IgD-negative memory B cell (primary cell): ENCODE measurements around the gene CIAO1. TPM values are rescaled to one million over a fixed set of nuclear protein-coding genes. Genes with fewer than 3 reads are reported as not detected.
A peak's percentile ranks its signal among the peaks of the same experiment; 100 is the strongest.
"Not testable (repeated sequence)": the region's sequence is repeated elsewhere in the genome, so short reads cannot be mapped to it uniquely, and the experiment has no call there.

Experiments
- H3K27ac Mint-ChIP-seq, 3 donors: one replicate each; pipeline ENCODE4 v1.8.0; 2020 to 2022; ENCODE audit warnings: mild to moderate bottlenecking in 3 of 3, mixed read lengths in 3 of 3, moderate library complexity in 1 of 3
- H3K27me3 Mint-ChIP-seq: one replicate; pipeline ENCODE4 v1.8.0; 2021; ENCODE audit warnings: mixed read lengths
- H3K36me3 Mint-ChIP-seq: one replicate; pipeline ENCODE4 v1.8.0; 2020; ENCODE audit warnings: mild to moderate bottlenecking, mixed read lengths
- H3K4me1 Mint-ChIP-seq, 3 donors: one replicate each; pipeline ENCODE4 v1.8.0; 2020 to 2022; ENCODE audit warnings: mixed read lengths in 3 of 3, mild to moderate bottlenecking in 1 of 3
- H3K4me3 Mint-ChIP-seq, 4 donors: one replicate each; pipeline ENCODE4 v1.8.0; 2020 to 2022; ENCODE audit warnings: mild to moderate bottlenecking in 4 of 4, mixed read lengths in 4 of 4, moderate library complexity in 3 of 4
- H3K9me3 Mint-ChIP-seq, 3 donors: one replicate each; pipeline ENCODE4 v1.8.0; 2020 to 2021; ENCODE audit warnings: mixed read lengths in 3 of 3, mild to moderate bottlenecking in 1 of 3
- polyA plus RNA-seq: library from polyadenylated mRNA; unstranded; fragments of 300-500 nt; fragmentation: Illumina TruSeq; gene quantifications from one replicate; pipeline ENCODE4 v1.2.3, GENCODE V29; 2021

The CIAO1 gene
- polyA plus RNA-seq, 1 donor from 2014 or later, result 83.5 TPM

DNA sequence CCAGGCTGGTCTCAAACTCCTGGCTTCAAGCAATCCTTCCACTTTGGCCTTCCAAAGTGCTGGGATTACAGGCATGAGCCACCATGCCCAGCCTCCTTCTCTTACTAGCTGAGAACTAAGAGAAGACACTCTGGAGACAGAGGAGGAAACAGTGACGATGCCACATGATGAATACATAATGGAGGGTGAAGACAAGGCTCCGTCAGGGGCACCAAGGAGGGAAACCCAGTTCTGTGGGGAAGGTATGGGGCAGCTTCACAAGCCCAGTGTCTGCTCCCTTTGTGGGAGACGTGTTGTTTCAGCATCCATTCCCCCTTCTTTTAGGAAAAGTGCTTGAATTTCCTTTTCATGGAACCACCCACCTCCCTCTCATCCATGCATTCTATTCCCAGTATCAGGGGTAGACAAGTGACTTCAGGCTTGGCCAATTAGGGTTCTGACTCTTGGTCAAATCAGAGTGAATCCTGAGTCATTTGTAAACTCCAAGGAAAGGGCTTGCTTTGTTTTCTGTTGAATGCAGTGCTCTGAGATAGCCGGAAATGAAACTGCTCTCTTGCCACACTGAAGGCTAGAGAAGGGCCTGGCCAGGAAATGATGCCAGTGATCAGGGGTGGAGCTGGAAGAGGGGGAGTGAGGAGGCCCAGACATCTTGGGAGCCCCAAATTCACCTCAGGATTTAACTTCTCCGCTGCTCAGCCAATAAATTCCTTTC is 24.0 kb upstream of the CIAO1 start:
- Mint-ChIP-seq H3K36me3 (peaks cover 10% of the 10 kb centered on the region), H3K27me3 (no peaks in the 10 kb centered on the region), H3K9me3 (no peaks in the 10 kb centered on the region), H3K4me3 (peak overlapping the region; percentile 70 to 92 (median 83)), H3K27ac (peak overlapping the region; percentile 57 to 97 (median 90)), H3K4me1 (peaks cover 31 to 40% (median 35%) of the 10 kb centered on the region in 3 donors)

DNA sequence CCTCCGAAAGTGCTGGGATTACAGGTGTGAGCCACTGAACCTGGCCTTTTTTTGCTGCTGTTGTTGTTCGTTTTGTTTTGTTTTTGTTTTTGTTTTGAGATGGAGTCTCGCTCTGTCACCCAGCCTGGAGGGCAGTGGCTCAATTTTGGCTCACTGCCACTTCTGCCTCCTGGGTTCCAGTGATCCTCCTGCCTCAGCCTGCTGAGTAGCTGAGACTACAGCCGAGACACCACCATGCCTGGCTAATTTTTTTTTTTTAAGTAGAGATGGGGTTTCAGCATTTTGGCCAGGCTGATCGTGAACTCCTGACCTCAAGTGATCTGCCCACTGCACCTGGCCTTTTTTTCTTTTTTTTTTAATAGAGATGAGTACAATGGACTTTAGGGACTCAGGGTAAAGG is 22.2 kb upstream of the CIAO1 start:
- H3K27ac Mint-ChIP-seq, result peak overlapping the region in 1 of 3 donors; percentile 81
- peaks cover 31 to 42% (median 40%) of the 10 kb centered on the region in 3 donors for H3K4me1 Mint-ChIP-seq
- no peaks in the 10 kb centered on the region for H3K9me3 Mint-ChIP-seq
- H3K27me3 Mint-ChIP-seq, result no peaks in the 10 kb centered on the region
- H3K36me3 Mint-ChIP-seq, result peaks cover 8% of the 10 kb centered on the region
- no peak overlapping the region for H3K4me3 Mint-ChIP-seq

DNA sequence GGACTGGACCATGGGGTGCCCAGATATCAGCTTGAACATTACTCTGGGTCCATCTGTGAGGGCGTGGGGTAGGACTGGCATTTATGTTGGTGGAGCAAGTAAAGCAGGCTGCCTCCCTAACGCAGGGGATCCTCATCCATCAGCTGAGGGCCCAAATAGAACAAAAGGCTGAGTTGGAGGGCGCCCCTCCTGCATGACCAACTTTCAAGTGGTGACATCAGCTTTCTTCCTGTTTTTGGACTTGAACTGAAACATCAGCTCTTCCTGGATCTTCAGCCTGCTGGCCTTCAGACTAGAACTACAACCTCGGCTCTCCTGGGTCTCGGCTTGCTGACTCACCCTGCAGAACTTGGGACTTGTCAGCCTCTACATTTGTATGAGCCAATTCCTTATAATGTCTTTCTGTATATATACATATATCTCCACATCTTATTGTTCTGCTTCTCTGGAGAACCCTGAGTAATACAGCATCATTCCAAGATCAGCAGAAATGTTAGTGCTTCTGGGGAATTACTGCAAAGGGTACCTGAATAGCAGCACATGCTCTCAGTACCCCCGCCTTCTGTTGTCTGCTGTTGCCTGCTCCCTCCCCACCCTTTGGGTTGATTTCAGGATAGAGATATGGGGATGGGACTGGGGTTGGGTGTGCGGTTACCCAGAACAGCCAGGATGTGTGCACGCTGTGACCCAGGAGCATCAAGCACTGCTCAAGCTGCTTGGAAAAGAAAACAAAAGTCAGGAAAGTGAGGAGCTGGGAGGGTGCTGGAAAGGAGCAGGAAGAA is 20.2 kb upstream of the CIAO1 start:
- no peaks in the 10 kb centered on the region for H3K9me3 Mint-ChIP-seq
- peaks cover 35 to 41% (median 38%) of the 10 kb centered on the region in 3 donors for H3K4me1 Mint-ChIP-seq
- no peaks in the 10 kb centered on the region for H3K27me3 Mint-ChIP-seq
- H3K27ac Mint-ChIP-seq, result peak overlapping the region; percentile 13 to 69 (median 68)
- peaks cover 8% of the 10 kb centered on the region for H3K36me3 Mint-ChIP-seq
- peak overlapping the region in 1 of 4 donors; percentile 65 for H3K4me3 Mint-ChIP-seq

DNA sequence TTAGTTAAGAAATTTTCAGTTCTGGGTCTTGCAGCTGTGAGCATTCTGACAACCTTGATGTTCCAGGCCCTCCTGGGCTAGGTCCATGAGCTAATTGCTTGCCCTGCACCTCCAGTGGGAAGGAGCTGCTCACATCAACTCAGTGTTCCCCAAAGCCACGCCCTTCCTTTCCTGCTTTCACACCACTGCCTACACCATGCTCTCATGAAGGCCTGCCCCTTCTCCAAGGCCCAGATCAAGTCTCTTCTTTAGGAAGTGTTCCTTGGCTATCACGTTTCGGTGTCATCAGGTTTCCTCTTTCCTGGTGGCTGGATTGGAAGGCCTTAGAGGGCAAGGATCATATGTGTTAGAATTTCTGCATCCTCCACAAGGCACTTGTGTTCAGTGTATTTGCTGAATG is 19.0 kb upstream of the CIAO1 start:
- no peaks in the 10 kb centered on the region for H3K9me3 Mint-ChIP-seq
- peak overlapping the region in 1 of 3 donors; percentile 82 for H3K27ac Mint-ChIP-seq
- H3K36me3 Mint-ChIP-seq, result peaks cover 8% of the 10 kb centered on the region
- peaks cover 24 to 30% (median 27%) of the 10 kb centered on the region in 3 donors for H3K4me1 Mint-ChIP-seq
- H3K4me3 Mint-ChIP-seq, result no peak overlapping the region
- no peaks in the 10 kb centered on the region for H3K27me3 Mint-ChIP-seq

DNA sequence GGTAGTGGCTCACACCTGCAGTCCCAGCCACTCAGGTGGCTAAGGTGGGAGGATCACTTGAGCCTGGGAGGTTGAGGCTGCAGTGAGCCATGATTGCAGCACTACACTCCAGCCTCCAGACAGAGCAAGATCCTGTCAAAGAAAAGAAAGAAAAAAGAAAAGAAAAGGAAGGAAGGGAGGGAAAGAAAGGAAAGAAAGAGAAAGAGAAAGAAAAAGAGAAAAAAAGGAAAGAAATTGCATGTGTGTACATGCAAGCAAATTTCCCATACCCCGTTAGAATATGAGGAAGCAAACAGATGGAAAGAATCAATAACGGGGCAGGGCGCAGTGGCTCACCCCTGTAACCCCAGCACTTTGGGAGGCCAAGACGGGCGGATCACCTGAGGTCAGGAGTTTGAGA is 18.1 kb upstream of the CIAO1 start:
- peak overlapping the region in 1 of 3 donors; percentile 86 for H3K27ac Mint-ChIP-seq
- H3K4me1 Mint-ChIP-seq, result peaks cover 16 to 24% (median 22%) of the 10 kb centered on the region in 3 donors
- no peaks in the 10 kb centered on the region for H3K27me3 Mint-ChIP-seq
- peak overlapping the region in 2 of 4 donors; percentile 45 to 54 for H3K4me3 Mint-ChIP-seq
- no peaks in the 10 kb centered on the region for H3K9me3 Mint-ChIP-seq
- H3K36me3 Mint-ChIP-seq, result peaks cover 8% of the 10 kb centered on the region

DNA sequence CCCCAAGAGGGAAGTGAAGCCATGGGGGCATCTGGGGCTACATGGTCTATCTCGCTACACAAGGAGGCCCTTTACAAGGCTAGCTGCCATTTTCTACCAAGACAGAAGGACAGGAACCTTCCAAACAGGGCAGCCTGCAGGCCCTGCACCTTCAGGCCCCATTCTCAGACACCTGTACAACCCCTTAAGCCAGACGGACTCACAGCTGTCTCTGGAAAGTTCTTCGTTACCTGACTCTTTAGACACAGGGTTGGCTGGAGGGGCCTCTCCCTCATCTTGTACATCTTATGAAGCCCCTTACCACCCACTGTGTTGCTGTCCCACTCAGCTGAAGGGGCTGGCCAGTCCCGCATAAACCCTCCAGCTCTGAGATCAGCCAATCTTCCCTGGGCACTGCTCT is 17.4 kb upstream of the CIAO1 start:
- Mint-ChIP-seq H3K27me3 (no peaks in the 10 kb centered on the region), H3K4me3 (no peak overlapping the region), H3K4me1 (peaks cover 16 to 24% (median 22%) of the 10 kb centered on the region in 3 donors), H3K36me3 (peaks cover 11% of the 10 kb centered on the region), H3K27ac (no peak overlapping the region), H3K9me3 (no peaks in the 10 kb centered on the region)

DNA sequence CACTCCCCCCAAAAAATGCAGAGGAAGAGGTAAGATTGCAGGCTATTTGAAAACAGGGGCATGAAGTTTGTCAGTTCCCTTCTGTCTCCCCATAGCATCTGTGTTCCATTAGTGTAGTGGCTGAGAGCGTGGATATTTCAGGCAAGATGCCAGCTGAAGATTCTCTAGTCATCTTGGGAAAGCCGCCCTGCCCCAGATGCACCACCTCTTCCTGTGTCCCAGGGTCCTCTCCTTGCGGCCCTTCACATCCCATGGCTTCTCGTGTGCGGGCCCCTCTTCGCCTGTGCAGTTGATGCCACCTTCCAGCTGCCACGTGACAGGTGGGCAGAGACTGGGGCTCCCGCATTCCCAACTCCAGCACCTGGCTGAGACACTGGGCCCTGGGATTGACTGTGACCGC is 16.4 kb upstream of the CIAO1 start:
- Mint-ChIP-seq H3K9me3 (no peaks in the 10 kb centered on the region), H3K4me3 (no peak overlapping the region), H3K36me3 (peaks cover 14% of the 10 kb centered on the region), H3K27me3 (no peaks in the 10 kb centered on the region), H3K27ac (peak overlapping the region in 2 of 3 donors; percentile 15 to 95), H3K4me1 (peaks cover 14 to 23% (median 21%) of the 10 kb centered on the region in 3 donors)

DNA sequence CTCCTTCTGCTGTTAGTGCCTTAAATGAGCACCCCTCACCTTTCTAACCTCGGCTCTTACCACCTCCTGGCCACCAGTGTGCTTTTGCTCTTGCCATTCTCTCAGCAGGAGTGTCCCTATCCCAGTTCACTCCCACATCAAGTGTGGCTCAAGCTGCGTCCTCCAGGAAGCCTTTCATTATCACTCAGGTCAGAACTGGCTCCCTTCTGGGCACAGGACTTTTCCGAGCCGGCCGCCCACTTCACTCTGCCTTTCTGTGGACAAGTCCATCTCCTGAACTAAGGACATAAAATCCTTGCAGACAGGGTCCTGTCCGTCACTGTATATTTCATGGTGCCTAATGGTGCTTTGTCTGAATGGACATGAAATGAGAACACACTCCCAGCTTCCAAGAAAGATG is 15.8 kb upstream of the CIAO1 start:
- H3K36me3 Mint-ChIP-seq, result peaks cover 14% of the 10 kb centered on the region
- peaks cover 14 to 22% (median 18%) of the 10 kb centered on the region in 3 donors for H3K4me1 Mint-ChIP-seq
- peak overlapping the region in 2 of 3 donors; percentile 55 to 95 for H3K27ac Mint-ChIP-seq
- H3K9me3 Mint-ChIP-seq, result no peaks in the 10 kb centered on the region
- H3K4me3 Mint-ChIP-seq, result no peak overlapping the region
- H3K27me3 Mint-ChIP-seq, result no peaks in the 10 kb centered on the region

- Mint-ChIP-seq H3K36me3 (peaks cover 9% of the 10 kb centered on the region), H3K9me3 (no peaks in the 10 kb centered on the region), H3K4me1 (peaks cover 11 to 16% (median 15%) of the 10 kb centered on the region in 3 donors), H3K27me3 (no peaks in the 10 kb centered on the region), H3K4me3 (no peak overlapping the region), H3K27ac (peak overlapping the region in 1 of 3 donors; percentile 49)
These were observed 14.2 kb upstream of the CIAO1 start for GRCh38 chr2:96251721-96252292.

DNA sequence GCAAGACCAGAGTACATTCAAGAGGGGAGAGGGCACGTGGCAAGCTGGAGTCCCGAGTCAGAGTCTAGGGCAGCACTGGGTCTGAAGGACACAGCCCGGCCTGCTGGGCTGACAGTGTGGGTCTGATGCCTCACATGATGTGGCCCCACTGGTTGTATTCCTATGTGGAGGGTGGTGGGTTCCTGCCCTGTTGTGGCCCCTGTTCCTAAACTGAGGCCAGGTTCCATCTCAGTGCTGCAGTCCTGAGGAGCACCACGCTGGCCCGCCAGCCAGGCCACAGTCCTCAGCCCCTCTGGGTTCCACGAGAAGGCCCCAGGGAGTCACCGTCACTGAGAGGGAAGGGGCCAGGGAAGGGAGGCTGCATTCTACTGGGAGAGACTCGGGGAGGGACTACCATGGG is 13.5 kb upstream of the CIAO1 start:
- Mint-ChIP-seq H3K36me3 (peaks cover 8% of the 10 kb centered on the region), H3K9me3 (no peaks in the 10 kb centered on the region), H3K27ac (peak overlapping the region in 1 of 3 donors; percentile 49), H3K4me1 (peaks cover 11 to 19% (median 14%) of the 10 kb centered on the region in 3 donors), H3K27me3 (no peaks in the 10 kb centered on the region), H3K4me3 (no peak overlapping the region)

- no peaks in the 10 kb centered on the region for H3K27me3 Mint-ChIP-seq
- H3K4me3 Mint-ChIP-seq, result no peak overlapping the region
- H3K27ac Mint-ChIP-seq, result no peak overlapping the region
- H3K9me3 Mint-ChIP-seq, result no peaks in the 10 kb centered on the region
- peaks cover 8% of the 10 kb centered on the region for H3K36me3 Mint-ChIP-seq
- peaks cover 15 to 24% (median 16%) of the 10 kb centered on the region in 3 donors for H3K4me1 Mint-ChIP-seq
These were observed 13.0 kb upstream of the CIAO1 start for GRCh38 chr2:96253006-96253405.

DNA sequence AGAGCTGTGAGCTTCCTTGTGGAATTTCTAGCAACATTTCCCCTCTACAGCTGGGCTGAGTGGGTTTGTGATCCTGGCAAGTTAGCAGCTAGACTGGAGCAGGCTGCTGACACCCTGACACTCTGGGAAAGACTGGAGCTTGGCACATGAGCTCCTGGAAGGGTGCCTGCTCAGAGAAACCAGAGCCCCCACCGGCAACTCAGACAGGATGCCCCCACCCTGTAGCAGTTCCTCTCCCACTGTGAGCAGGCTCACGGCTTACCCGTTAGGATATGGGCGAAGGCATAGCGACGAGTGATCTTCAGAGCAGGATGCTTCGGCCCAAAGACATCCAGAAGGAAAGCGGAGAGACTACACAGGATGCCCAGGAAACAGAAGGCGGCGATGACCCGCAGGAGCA is 11.5 kb upstream of the CIAO1 start:
- peak overlapping the region in 1 of 3 donors; percentile 97 for H3K27ac Mint-ChIP-seq
- H3K4me1 Mint-ChIP-seq, result peaks cover 25 to 35% (median 28%) of the 10 kb centered on the region in 3 donors
- no peak overlapping the region for H3K4me3 Mint-ChIP-seq
- H3K9me3 Mint-ChIP-seq, result no peaks in the 10 kb centered on the region
- H3K36me3 Mint-ChIP-seq, result peaks cover 9% of the 10 kb centered on the region
- H3K27me3 Mint-ChIP-seq, result no peaks in the 10 kb centered on the region

DNA sequence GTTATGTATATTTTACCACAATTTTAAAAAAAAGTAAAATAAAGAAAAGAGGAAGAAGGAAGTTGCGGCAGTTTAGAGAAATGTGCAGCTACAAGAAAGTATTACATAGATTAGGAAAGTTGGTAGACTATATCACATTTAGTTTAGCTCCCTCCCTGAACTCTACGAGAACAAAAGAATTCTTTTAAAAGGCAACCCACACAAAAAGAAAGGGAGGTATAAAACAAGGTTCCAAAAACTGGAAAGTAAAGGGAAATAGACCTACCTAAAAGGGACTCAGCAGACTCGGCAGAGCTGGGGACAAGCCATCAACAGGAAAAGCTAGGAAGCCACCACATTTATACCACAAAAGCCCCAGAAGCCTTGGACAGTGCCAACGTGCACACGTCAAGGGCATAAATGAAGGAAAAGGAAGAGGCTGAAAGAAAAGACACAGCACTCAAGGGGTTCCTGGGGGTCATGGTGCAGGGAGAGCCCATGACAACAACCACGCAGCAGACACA is 9.4 kb upstream of the CIAO1 start:
- no peaks in the 10 kb centered on the region for H3K9me3 Mint-ChIP-seq
- H3K4me3 Mint-ChIP-seq, result peak overlapping the region in 3 of 4 donors; percentile 27 to 91 (median 39)
- H3K36me3 Mint-ChIP-seq, result peaks cover 11% of the 10 kb centered on the region
- peaks cover 40 to 42% (median 40%) of the 10 kb centered on the region in 3 donors for H3K4me1 Mint-ChIP-seq
- H3K27me3 Mint-ChIP-seq, result no peaks in the 10 kb centered on the region
- peak overlapping the region; percentile 59 to 94 (median 89) for H3K27ac Mint-ChIP-seq

- peaks cover 11% of the 10 kb centered on the region for H3K36me3 Mint-ChIP-seq
- not testable (repeated sequence) for H3K27me3 Mint-ChIP-seq, H3K9me3 Mint-ChIP-seq
- H3K4me3 Mint-ChIP-seq, result peak overlapping the region in 2 of 4 donors; percentile 28 to 74
- peaks cover 40 to 43% (median 42%) of the 10 kb centered on the region in 3 donors for H3K4me1 Mint-ChIP-seq
- H3K27ac Mint-ChIP-seq, result peak overlapping the region in 2 of 3 donors; percentile 81 to 88
These were observed 8.3 kb upstream of the CIAO1 start for GRCh38 chr2:96257744-96258143.
